ENCODE data around the gene VAPA.
"Not testable (repeated sequence)": the region's sequence is repeated elsewhere in the genome, so short reads cannot be mapped to it uniquely, and the experiment has no call there.

VAPA gene

GRCh38 chr18:9894454-9895068, 19.3 kb upstream of the VAPA start:
- Mint-ChIP-seq H3K36me3 (ENCODE audit: insufficient read depth) (peaks cover 1% of the 10 kb centered on the region), H3K4me1 (no peaks in the 10 kb centered on the region), H3K27me3 (peaks cover 13% of the 10 kb centered on the region), H3K9me3 (no peaks in the 10 kb centered on the region), H3K4me3 (no peak overlapping the region), H3K27ac (ENCODE audit: low read depth) (no peak overlapping the region)
- DNase-seq (ENCODE audit: low spot score in 2 of 2) (no peak), ATAC-seq (replicated peaks; ENCODE audit: extremely low read depth, poor library complexity, severe bottlenecking) (no peak)

- no peak overlapping the region for H3K4me3 Mint-ChIP-seq
- no peak for ATAC-seq (replicated peaks; ENCODE audit: extremely low read depth, poor library complexity, severe bottlenecking)
Measured at GRCh38 chr18:9897129-9897528, 16.7 kb upstream of the VAPA start.

GRCh38 chr18:9897787-9898291, 16.0 kb upstream of the VAPA start:
- not testable (repeated sequence) for ATAC-seq (replicated peaks; ENCODE audit: extremely low read depth, poor library complexity, severe bottlenecking); H3K4me1 Mint-ChIP-seq

More at GRCh38 chr18:9897129-9897528, 16.7 kb upstream of the VAPA start:
- DNase-seq (ENCODE audit: low spot score in 2 of 2) = no peak
- no peaks in the 10 kb centered on the region for H3K4me1 Mint-ChIP-seq
- H3K27me3 Mint-ChIP-seq = peaks cover 13% of the 10 kb centered on the region
- no peak overlapping the region for H3K27ac Mint-ChIP-seq (ENCODE audit: low read depth)
- H3K9me3 Mint-ChIP-seq = no peaks in the 10 kb centered on the region
- H3K36me3 Mint-ChIP-seq (ENCODE audit: insufficient read depth) = peaks cover 1% of the 10 kb centered on the region

GRCh38 chr18:9898792-9899549, 14.8 kb upstream of the VAPA start:
- Mint-ChIP-seq H3K4me1 (no peaks in the 10 kb centered on the region), H3K36me3 (ENCODE audit: insufficient read depth) (peaks cover 1% of the 10 kb centered on the region), H3K27ac (ENCODE audit: low read depth) (no peak overlapping the region), H3K4me3 (no peak overlapping the region), H3K27me3 (peaks cover 30% of the 10 kb centered on the region), H3K9me3 (no peaks in the 10 kb centered on the region)
- no peak for DNase-seq (ENCODE audit: low spot score in 2 of 2)
- ATAC-seq (replicated peaks; ENCODE audit: extremely low read depth, poor library complexity, severe bottlenecking) = no peak

More at GRCh38 chr18:9897787-9898291, 16.0 kb upstream of the VAPA start:
- H3K27me3 Mint-ChIP-seq = peaks cover 19% of the 10 kb centered on the region
- H3K9me3 Mint-ChIP-seq; H3K4me3 Mint-ChIP-seq; H3K27ac Mint-ChIP-seq (ENCODE audit: low read depth); H3K36me3 Mint-ChIP-seq (ENCODE audit: insufficient read depth); DNase-seq (ENCODE audit: low spot score in 2 of 2): not testable (repeated sequence)

- not testable (repeated sequence) for H3K4me3 Mint-ChIP-seq
Measured at GRCh38 chr18:9899550-9899930, 14.3 kb upstream of the VAPA start.

GRCh38 chr18:9900699-9901098, 13.1 kb upstream of the VAPA start:
- Mint-ChIP-seq H3K27ac (ENCODE audit: low read depth) (no peak overlapping the region), H3K27me3 (peaks cover 42% of the 10 kb centered on the region), H3K4me1 (no peaks in the 10 kb centered on the region), H3K9me3 (no peaks in the 10 kb centered on the region), H3K4me3 (no peak overlapping the region), H3K36me3 (ENCODE audit: insufficient read depth) (no peaks in the 10 kb centered on the region)
- ATAC-seq (replicated peaks; ENCODE audit: extremely low read depth, poor library complexity, severe bottlenecking) (no peak), DNase-seq (ENCODE audit: low spot score in 2 of 2) (no peak)

More at GRCh38 chr18:9899550-9899930, 14.3 kb upstream of the VAPA start:
- H3K9me3 Mint-ChIP-seq; ATAC-seq (replicated peaks; ENCODE audit: extremely low read depth, poor library complexity, severe bottlenecking); H3K27ac Mint-ChIP-seq (ENCODE audit: low read depth); H3K36me3 Mint-ChIP-seq (ENCODE audit: insufficient read depth); DNase-seq (ENCODE audit: low spot score in 2 of 2); H3K4me1 Mint-ChIP-seq: not testable (repeated sequence)
- peaks cover 31% of the 10 kb centered on the region for H3K27me3 Mint-ChIP-seq

GRCh38 chr18:9901377-9901776, 12.4 kb upstream of the VAPA start:
- DNase-seq (ENCODE audit: low spot score in 2 of 2) (no peak), ATAC-seq (replicated peaks; ENCODE audit: extremely low read depth, poor library complexity, severe bottlenecking) (no peak)
- H3K4me3 Mint-ChIP-seq = no peak overlapping the region
- no peaks in the 10 kb centered on the region for H3K9me3 Mint-ChIP-seq
- no peaks in the 10 kb centered on the region for H3K4me1 Mint-ChIP-seq
- no peak overlapping the region for H3K27ac Mint-ChIP-seq (ENCODE audit: low read depth)
- no peaks in the 10 kb centered on the region for H3K36me3 Mint-ChIP-seq (ENCODE audit: insufficient read depth)
- peaks cover 49% of the 10 kb centered on the region for H3K27me3 Mint-ChIP-seq

GRCh38 chr18:9902264-9902663, 11.6 kb upstream of the VAPA start:
- not testable (repeated sequence) for H3K9me3 Mint-ChIP-seq; H3K36me3 Mint-ChIP-seq (ENCODE audit: insufficient read depth); H3K27ac Mint-ChIP-seq (ENCODE audit: low read depth); H3K4me1 Mint-ChIP-seq; H3K4me3 Mint-ChIP-seq; DNase-seq (ENCODE audit: low spot score in 2 of 2); ATAC-seq (replicated peaks; ENCODE audit: extremely low read depth, poor library complexity, severe bottlenecking)
- peaks cover 58% of the 10 kb centered on the region for H3K27me3 Mint-ChIP-seq

GRCh38 chr18:9902832-9903231, 11.0 kb upstream of the VAPA start:
- no peak overlapping the region for H3K27ac Mint-ChIP-seq (ENCODE audit: low read depth)
- DNase-seq (ENCODE audit: low spot score in 2 of 2) = no peak
- no peak for ATAC-seq (replicated peaks; ENCODE audit: extremely low read depth, poor library complexity, severe bottlenecking)
- H3K36me3 Mint-ChIP-seq (ENCODE audit: insufficient read depth) = no peaks in the 10 kb centered on the region
- H3K4me1 Mint-ChIP-seq = no peaks in the 10 kb centered on the region
- H3K9me3 Mint-ChIP-seq = no peaks in the 10 kb centered on the region
- H3K4me3 Mint-ChIP-seq = no peak overlapping the region
- H3K27me3 Mint-ChIP-seq = peaks cover 60% of the 10 kb centered on the region

GRCh38 chr18:9905401-9905922, 8.4 kb upstream of the VAPA start:
- ATAC-seq (replicated peaks; ENCODE audit: extremely low read depth, poor library complexity, severe bottlenecking) = no peak
- Mint-ChIP-seq H3K4me1 (no peaks in the 10 kb centered on the region), H3K36me3 (ENCODE audit: insufficient read depth) (no peaks in the 10 kb centered on the region), H3K27ac (ENCODE audit: low read depth) (no peak overlapping the region), H3K4me3 (no peak overlapping the region), H3K27me3 (peaks cover 73% of the 10 kb centered on the region), H3K9me3 (no peaks in the 10 kb centered on the region)
- no peak for DNase-seq (ENCODE audit: low spot score in 2 of 2)

GRCh38 chr18:9906481-9906880, 7.3 kb upstream of the VAPA start:
- no peaks in the 10 kb centered on the region for H3K4me1 Mint-ChIP-seq
- DNase-seq (ENCODE audit: low spot score in 2 of 2) (no peak), ATAC-seq (replicated peaks; ENCODE audit: extremely low read depth, poor library complexity, severe bottlenecking) (no peak)
- H3K4me3 Mint-ChIP-seq = no peak overlapping the region
- H3K27ac Mint-ChIP-seq (ENCODE audit: low read depth) = no peak overlapping the region
- H3K9me3 Mint-ChIP-seq = no peaks in the 10 kb centered on the region
- no peaks in the 10 kb centered on the region for H3K36me3 Mint-ChIP-seq (ENCODE audit: insufficient read depth)
- peaks cover 73% of the 10 kb centered on the region for H3K27me3 Mint-ChIP-seq

- H3K9me3 Mint-ChIP-seq = no peaks in the 10 kb centered on the region
- no peak for ATAC-seq (replicated peaks; ENCODE audit: extremely low read depth, poor library complexity, severe bottlenecking)
- H3K27me3 Mint-ChIP-seq = peaks cover 67% of the 10 kb centered on the region
Measured at GRCh38 chr18:9907867-9908266, 5.9 kb upstream of the VAPA start.

GRCh38 chr18:9910071-9910470, 3.7 kb upstream of the VAPA start:
- peaks cover 2% of the 10 kb centered on the region for H3K4me1 Mint-ChIP-seq
- ATAC-seq (replicated peaks; ENCODE audit: extremely low read depth, poor library complexity, severe bottlenecking) (no peak), DNase-seq (ENCODE audit: low spot score in 2 of 2) (no peak)
- peaks cover 50% of the 10 kb centered on the region for H3K27me3 Mint-ChIP-seq
- H3K36me3 Mint-ChIP-seq (ENCODE audit: insufficient read depth) = peaks cover 3% of the 10 kb centered on the region
- no peak overlapping the region for H3K4me3 Mint-ChIP-seq
- no peak overlapping the region for H3K27ac Mint-ChIP-seq (ENCODE audit: low read depth)
- no peaks in the 10 kb centered on the region for H3K9me3 Mint-ChIP-seq

More at GRCh38 chr18:9907867-9908266, 5.9 kb upstream of the VAPA start:
- no peaks in the 10 kb centered on the region for H3K36me3 Mint-ChIP-seq (ENCODE audit: insufficient read depth)
- no peaks in the 10 kb centered on the region for H3K4me1 Mint-ChIP-seq
- no peak for DNase-seq (ENCODE audit: low spot score in 2 of 2)
- no peak overlapping the region for H3K27ac Mint-ChIP-seq (ENCODE audit: low read depth)
- H3K4me3 Mint-ChIP-seq = no peak overlapping the region
